KBM-7 (cell line): ENCODE data around the gene SYT2.
A peak's percentile ranks its signal among the peaks of the same experiment; 100 is the strongest.
"Not testable (repeated sequence)": the region's sequence is repeated elsewhere in the genome, so short reads cannot be mapped to it uniquely, and the experiment has no call there.

Source experiments
- DNase-seq: peaks from one replicate; pipeline ENCODE4 v3.0.0-alpha.2; 2015
- in situ Hi-C: fragments of 300-500 bp; cut with MboI; formaldehyde crosslinking; loops from 2 replicates; pipeline ENCODE4 v1.14.3; 2020; ENCODE audit warnings: low sequenced_read_pairs, low pct_unique_long_range_greater_than_20kb, mixed read lengths

The SYT2 gene

GRCh38 chr1:202629257-202629811 is 80.9 kb downstream of the SYT2 start:
- in situ Hi-C loops: not testable (repeated sequence)
- peak; percentile 58 for DNase-seq

- no peak for DNase-seq
- in situ Hi-C loops: no loop called here
These were observed 81.5 kb downstream of the SYT2 start for GRCh38 chr1:202628646-202629215.

- in situ Hi-C loops: no loop called here
These were observed 82.3 kb downstream of the SYT2 start for GRCh38 chr1:202627841-202628565.

GRCh38 chr1:202627036-202627435 is 83.2 kb downstream of the SYT2 start:
- in situ Hi-C loops, DNase-seq: not testable (repeated sequence)

More at GRCh38 chr1:202627841-202628565, 82.3 kb downstream of the SYT2 start:
- DNase-seq: no peak

- in situ Hi-C loops: no loop called here
- peak; percentile 77 for DNase-seq
These were observed 84.6 kb downstream of the SYT2 start for GRCh38 chr1:202625416-202626360.

GRCh38 chr1:202624781-202625108 is 85.5 kb downstream of the SYT2 start:
- in situ Hi-C loops: no loop called here
- peak; percentile 20 for DNase-seq

- DNase-seq: no peak
- in situ Hi-C loops: no loop called here
These were observed 86.0 kb downstream of the SYT2 start for GRCh38 chr1:202624088-202624780.

- not testable (repeated sequence) for DNase-seq
These were observed 86.8 kb downstream of the SYT2 start for GRCh38 chr1:202623476-202623875.

GRCh38 chr1:202623075-202623474 is 87.2 kb downstream of the SYT2 start:
- no peak for DNase-seq
- in situ Hi-C loops: no loop called here

More at GRCh38 chr1:202623476-202623875, 86.8 kb downstream of the SYT2 start:
- in situ Hi-C loops: not testable (repeated sequence)

- in situ Hi-C loops: no loop called here
- DNase-seq: no peak
These were observed 87.9 kb downstream of the SYT2 start for GRCh38 chr1:202622388-202622787.

GRCh38 chr1:202621446-202621845 is 88.8 kb downstream of the SYT2 start:
- in situ Hi-C loops: no loop called here
- DNase-seq: no peak

- DNase-seq, in situ Hi-C loops: not testable (repeated sequence)
These were observed 90.2 kb downstream of the SYT2 start for GRCh38 chr1:202620036-202620435.

GRCh38 chr1:202619505-202619904 is 90.7 kb downstream of the SYT2 start:
- in situ Hi-C loops: no loop called here
- DNase-seq: no peak

- in situ Hi-C loops, DNase-seq: not testable (repeated sequence)
These were observed 91.2 kb downstream of the SYT2 start for GRCh38 chr1:202619012-202619411.

GRCh38 chr1:202616355-202616915 is 93.8 kb downstream of the SYT2 start:
- DNase-seq: no peak
- in situ Hi-C loops: no loop called here

- in situ Hi-C loops: no loop called here
- peak; percentile 95 for DNase-seq
These were observed 94.5 kb downstream of the SYT2 start for GRCh38 chr1:202615501-202616354.

- in situ Hi-C loops, DNase-seq: not testable (repeated sequence)
These were observed 95.1 kb downstream of the SYT2 start for GRCh38 chr1:202615208-202615500.
